GM12864 (cell line): Measurements from ENCODE around the gene KRTAP2-2.

Source experiments
- DNase-seq: peaks from one replicate; pipeline ENCODE4 v3.0.0-alpha.2; 2011; ENCODE audit warnings: low read depth
- H3K4me3 ChIP-seq: 2 replicates; pipeline ENCODE4 v1.5.1; 2011; ENCODE audit warnings: mild to moderate bottlenecking, low read depth, low read length, control low read depth
- TF ChIP-seq, protein P1 (sequence below): IDR thresholded peaks from 2 replicates; pipeline ENCODE4 v1.5.1; 2011; ENCODE audit warnings: low read depth, mild to moderate bottlenecking, moderate library complexity, low read length, control low read depth, inconsistent platforms; ENCODE audit errors: missing control alignments

The KRTAP2-2 gene

DNA sequence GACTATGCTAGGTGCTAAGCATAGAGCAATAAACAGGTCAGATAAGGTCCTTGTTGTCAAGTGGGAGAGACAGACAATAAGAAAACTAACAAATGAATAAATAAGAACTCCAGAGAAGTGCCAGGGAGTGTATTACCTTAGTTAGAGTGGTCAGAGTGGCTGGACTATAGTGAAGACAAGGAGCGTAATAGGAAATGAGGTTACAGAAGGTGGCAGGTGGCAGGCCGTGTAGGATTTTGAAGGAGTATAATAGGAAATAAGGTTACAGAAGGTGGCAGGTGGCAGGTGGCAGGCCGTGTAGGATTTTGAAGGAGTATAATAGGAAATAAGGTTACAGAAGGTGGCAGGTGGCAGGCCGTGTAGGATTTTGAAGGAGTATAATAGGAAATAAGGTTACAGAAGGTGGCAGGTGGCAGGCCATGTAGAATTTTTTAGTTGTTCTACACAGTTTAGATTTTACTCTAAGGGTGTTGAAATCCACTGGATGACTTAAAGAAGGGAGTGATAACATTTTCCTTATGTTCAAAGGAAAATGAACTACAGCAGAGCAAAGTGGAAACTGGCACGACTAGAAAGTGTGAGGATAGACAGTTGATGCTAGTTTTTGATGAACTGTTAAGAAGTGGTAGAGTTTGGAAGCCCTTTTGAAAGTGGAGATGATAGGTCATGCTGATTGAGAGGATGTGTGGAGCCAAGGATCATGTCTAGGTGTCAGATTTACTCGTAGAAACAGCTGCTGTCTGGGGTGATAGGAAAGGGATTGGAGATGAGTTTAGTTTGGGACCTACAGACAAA is 42.5 kb downstream of the KRTAP2-2 start:
- TF ChIP-seq, protein P1, sequence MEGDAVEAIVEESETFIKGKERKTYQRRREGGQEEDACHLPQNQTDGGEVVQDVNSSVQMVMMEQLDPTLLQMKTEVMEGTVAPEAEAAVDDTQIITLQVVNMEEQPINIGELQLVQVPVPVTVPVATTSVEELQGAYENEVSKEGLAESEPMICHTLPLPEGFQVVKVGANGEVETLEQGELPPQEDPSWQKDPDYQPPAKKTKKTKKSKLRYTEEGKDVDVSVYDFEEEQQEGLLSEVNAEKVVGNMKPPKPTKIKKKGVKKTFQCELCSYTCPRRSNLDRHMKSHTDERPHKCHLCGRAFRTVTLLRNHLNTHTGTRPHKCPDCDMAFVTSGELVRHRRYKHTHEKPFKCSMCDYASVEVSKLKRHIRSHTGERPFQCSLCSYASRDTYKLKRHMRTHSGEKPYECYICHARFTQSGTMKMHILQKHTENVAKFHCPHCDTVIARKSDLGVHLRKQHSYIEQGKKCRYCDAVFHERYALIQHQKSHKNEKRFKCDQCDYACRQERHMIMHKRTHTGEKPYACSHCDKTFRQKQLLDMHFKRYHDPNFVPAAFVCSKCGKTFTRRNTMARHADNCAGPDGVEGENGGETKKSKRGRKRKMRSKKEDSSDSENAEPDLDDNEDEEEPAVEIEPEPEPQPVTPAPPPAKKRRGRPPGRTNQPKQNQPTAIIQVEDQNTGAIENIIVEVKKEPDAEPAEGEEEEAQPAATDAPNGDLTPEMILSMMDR: no peak
- no peak for DNase-seq
- H3K4me3 ChIP-seq: no peak overlapping the region

DNA sequence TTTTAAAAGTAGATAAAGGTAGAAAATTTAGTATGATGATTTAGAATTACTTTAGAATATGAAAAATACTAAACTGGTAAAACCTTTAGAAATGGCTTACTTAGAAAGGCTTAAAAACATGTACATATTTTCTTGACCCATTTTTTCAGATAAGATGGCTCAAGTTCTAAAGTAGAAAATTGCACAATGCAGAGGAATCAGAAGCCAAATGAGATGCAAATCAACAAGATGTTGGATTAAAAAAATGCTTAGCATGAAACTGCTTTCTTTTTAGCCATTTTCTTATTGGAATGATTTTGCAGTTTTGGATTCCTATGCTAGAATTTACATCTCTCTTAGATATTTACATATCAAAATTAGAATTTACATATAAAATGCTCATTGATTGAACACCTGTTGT is 44.6 kb downstream of the KRTAP2-2 start:
- TF ChIP-seq, protein P1: no peak
- H3K4me3 ChIP-seq: no peak overlapping the region
- no peak for DNase-seq

DNA sequence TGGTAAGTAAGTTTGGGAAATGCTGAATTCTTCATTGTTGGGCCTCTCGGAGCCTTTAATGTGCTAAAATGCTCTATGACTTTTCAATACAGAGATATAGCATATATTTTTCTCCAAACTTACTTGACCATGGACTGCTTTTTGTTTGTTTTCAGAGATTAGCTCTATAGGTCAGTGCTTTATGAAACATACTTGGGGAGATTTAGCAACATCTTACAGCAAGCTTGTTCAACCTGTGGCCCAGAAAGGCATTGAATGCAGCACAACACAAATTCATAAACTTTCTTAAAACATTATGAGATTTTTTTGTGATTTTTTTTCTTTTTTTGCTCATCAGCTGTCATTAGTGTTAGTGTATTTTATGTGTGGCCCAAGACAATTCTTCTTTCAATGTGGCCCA is 45.1 kb downstream of the KRTAP2-2 start:
- DNase-seq: no peak
- H3K4me3 ChIP-seq: no peak overlapping the region
- TF ChIP-seq, protein P1: no peak

DNA sequence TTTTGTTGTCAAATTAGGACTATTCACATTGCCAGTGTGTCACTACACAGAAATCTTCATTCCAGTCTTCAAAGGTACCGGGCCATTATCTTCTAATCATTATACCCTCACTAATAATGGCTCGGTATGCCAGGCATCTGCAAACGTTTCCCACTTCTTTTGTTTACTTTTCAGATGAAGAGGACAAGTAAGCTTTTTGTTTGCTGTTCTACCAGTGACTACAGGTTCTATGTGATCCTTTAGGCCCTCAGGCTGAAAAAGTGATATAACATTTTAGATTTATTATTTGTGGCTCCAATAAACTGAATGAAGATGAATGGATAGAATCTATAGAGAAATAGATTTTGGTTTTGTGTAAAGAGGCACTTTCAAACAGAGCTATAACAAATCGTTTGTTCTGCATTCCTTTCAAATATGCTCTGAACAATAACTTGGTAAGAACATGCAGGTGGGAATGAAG is 45.7 kb downstream of the KRTAP2-2 start:
- no peak overlapping the region for H3K4me3 ChIP-seq
- TF ChIP-seq, protein P1: no peak
- no peak for DNase-seq

DNA sequence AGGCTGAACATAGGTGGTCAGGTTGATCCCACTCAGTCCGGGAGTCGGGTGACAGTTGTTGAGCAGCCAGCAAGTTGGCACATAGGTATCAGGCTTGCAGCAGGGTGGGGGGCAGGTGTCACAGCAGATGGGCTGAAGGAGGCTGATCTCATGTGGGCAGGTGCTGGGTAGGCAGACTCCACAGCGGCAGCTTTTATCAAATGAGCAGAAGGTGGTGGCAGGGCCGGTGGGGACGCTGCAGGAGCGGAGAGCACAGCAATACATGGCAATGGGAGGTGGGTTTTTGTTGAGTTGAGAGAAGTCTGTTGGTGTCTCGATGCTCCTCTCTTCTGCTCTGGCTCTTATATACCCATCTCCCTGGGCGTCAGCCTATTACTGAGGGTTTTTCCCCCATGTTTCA is 46.2 kb downstream of the KRTAP2-2 start, which contains the start of gene KRTAP3-1:
TSS of gene KRTAP3-1 (minus strand) at position 318 of the 400 bp plus-strand sequence. CDS start at position 264, 54 bp downstream.
- DNase-seq: no peak
- TF ChIP-seq, protein P1: no peak
- H3K4me3 ChIP-seq: no peak within 1 kb of the TSS
